ENCODE measurements around the gene ZBTB16. TPM values are rescaled to one million over a fixed set of nuclear protein-coding genes. Genes with fewer than 3 reads are reported as not detected.

Gene ZBTB16
- total and polyA plus RNA-seq, 2 donors (not counting 3 experiments of a cell fraction or from before 2014, with no cell fraction given): 9.8 to 20.3 TPM

DNA sequence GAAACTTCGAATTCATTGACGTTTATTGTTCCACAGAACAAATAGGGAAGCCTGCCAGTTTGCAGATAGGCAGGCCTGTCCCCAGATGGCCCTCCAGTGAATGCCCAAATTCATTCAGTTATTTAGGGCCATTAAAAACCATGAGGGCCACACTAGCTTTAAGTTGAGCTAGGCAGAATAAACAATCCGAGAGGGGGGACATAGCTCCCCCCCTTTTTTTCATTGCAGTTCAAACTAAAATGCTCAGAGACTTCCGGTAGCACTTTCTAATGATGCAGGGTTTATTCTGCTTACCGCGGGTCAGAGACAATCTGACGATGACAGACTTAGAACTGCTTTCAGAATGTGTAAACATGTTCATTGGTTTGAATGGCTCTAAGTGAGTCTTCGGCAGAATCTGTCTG is 72.0 kb downstream of the ZBTB16 start:
- ChIA-PET POLR2A (no interaction called here), CTCF (no interaction called here)
- Histone ChIP-seq H3K36me3 (ENCODE audit: control insufficient read depth in 2 of 2, extremely low read depth in 1 of 2, insufficient read depth in 2 of 2, low read length in 2 of 2) (peaks cover 0 to 4% of the 10 kb centered on the region in 2 experiments), H3K9me1 (replicated peaks; ENCODE audit: control insufficient read depth, extremely low read depth, insufficient read depth, low read length) (no peaks in the 10 kb centered on the region), H3K27ac (ENCODE audit: insufficient read depth, low read depth, low read length) (no peak overlapping the region), H3K4me2 (ENCODE audit: insufficient read depth, low read length) (no peak overlapping the region), H3K4me3 (replicated peaks in 1 of 3; ENCODE audit: insufficient read depth in 1 of 3, low read depth in 1 of 3, low read length in 3 of 3) (no peak overlapping the region), H3K79me2 (ENCODE audit: control insufficient read depth, insufficient read depth, low read length) (no peaks in the 10 kb centered on the region), H3K27me3 (ENCODE audit: control insufficient read depth in 2 of 2, insufficient read depth in 2 of 2, low read length in 2 of 2) (no peaks in the 10 kb centered on the region), H3K4me1 (ENCODE audit: control insufficient read depth, extremely low read depth, insufficient read depth, low read length) (peaks cover 15% of the 10 kb centered on the region), H2AFZ (ENCODE audit: low read depth, low read length) (no peak overlapping the region), H3K9ac (replicated peaks; ENCODE audit: extremely low read depth, insufficient read depth, low read length) (no peak overlapping the region), H4K20me1 (replicated peaks; ENCODE audit: control insufficient read depth, extremely low read depth, insufficient read depth, low read length) (no peaks in the 10 kb centered on the region), H3K9me3 (replicated peaks; ENCODE audit: control insufficient read depth, insufficient read depth, low read length) (no peaks in the 10 kb centered on the region)
- peak; percentile 16 for DNase-seq (ENCODE audit: low read depth, low spot score)
- no TSS peak for BruUV-seq (replicated peaks)
- dilution Hi-C loops (cut with MboI; ENCODE audit: extremely low pct_ligation_motif_present, low sequenced_read_pairs): no loop called here
- no peak for TF ChIP-seq FOS (IDR thresholded peaks at IDR 0.05; ENCODE audit: borderline replicate concordance, insufficient read depth, low read length)
- TF ChIP-seq, protein P1, sequence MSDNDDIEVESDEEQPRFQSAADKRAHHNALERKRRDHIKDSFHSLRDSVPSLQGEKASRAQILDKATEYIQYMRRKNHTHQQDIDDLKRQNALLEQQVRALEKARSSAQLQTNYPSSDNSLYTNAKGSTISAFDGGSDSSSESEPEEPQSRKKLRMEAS (IDR thresholded peaks at IDR 0.05; ENCODE audit: insufficient read depth, insufficient read length): no peak
- TF ChIP-seq GATA2 (IDR thresholded peaks at IDR 0.05; ENCODE audit: insufficient read depth, insufficient read length, low read depth, low read length): no peak
- no peak for TF ChIP-seq JUN (IDR thresholded peaks at IDR 0.05; ENCODE audit: borderline replicate concordance, insufficient read depth, insufficient read length, low read depth)
- TF ChIP-seq, protein P2, sequence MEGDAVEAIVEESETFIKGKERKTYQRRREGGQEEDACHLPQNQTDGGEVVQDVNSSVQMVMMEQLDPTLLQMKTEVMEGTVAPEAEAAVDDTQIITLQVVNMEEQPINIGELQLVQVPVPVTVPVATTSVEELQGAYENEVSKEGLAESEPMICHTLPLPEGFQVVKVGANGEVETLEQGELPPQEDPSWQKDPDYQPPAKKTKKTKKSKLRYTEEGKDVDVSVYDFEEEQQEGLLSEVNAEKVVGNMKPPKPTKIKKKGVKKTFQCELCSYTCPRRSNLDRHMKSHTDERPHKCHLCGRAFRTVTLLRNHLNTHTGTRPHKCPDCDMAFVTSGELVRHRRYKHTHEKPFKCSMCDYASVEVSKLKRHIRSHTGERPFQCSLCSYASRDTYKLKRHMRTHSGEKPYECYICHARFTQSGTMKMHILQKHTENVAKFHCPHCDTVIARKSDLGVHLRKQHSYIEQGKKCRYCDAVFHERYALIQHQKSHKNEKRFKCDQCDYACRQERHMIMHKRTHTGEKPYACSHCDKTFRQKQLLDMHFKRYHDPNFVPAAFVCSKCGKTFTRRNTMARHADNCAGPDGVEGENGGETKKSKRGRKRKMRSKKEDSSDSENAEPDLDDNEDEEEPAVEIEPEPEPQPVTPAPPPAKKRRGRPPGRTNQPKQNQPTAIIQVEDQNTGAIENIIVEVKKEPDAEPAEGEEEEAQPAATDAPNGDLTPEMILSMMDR (IDR thresholded peaks at IDR 0.05; ENCODE audit: extremely low read depth in 1 of 2, insufficient read depth in 1 of 2, low read depth in 1 of 2, low read length in 2 of 2): no peak
- TF ChIP-seq POLR2AphosphoS5 (IDR thresholded peaks at IDR 0.05; ENCODE audit: insufficient read depth, low read depth, low read length): no peak
- TF ChIP-seq EZH2 (IDR thresholded peaks at IDR 0.05; ENCODE audit: borderline replicate concordance, low read depth, low read length, severe bottlenecking): no peak
- no peak for TF ChIP-seq POLR2A (IDR thresholded peaks at IDR 0.05; ENCODE audit: low read depth, low read length)
- no peak for TF ChIP-seq MYC (IDR thresholded peaks at IDR 0.05; ENCODE audit: low read depth, low read length)
- peak; percentile 40 for FAIRE-seq
- intact Hi-C loops (cut with micrococcal nuclease): no loop called here

Measured in endothelial cell of umbilical vein (primary cell).